ENCODE results near the gene ITPKB.
"Not testable (repeated sequence)": the region's sequence is repeated elsewhere in the genome, so short reads cannot be mapped to it uniquely, and the experiment has no call there.

The ITPKB gene

DNA sequence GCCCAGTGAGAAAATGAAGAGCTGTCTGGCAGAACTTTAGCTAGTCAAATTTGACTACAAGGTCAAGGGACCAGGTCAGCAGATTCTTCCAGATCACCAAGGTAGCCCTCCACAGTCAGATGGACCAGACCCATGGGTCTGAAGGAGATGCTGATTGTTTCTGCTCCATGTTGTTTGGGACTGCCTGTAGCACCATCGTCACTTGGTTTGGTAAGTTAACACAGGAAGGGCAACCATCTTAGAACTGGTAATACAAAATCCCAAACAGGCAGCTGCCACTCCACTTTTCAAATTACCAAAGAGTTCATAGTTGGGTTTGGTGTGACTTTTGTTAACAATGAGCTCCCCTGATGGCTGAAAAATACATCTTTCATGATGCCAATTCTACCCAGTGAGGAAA, 9.0 kb downstream of the ITPKB start:
- no peak for DNase-seq

DNA sequence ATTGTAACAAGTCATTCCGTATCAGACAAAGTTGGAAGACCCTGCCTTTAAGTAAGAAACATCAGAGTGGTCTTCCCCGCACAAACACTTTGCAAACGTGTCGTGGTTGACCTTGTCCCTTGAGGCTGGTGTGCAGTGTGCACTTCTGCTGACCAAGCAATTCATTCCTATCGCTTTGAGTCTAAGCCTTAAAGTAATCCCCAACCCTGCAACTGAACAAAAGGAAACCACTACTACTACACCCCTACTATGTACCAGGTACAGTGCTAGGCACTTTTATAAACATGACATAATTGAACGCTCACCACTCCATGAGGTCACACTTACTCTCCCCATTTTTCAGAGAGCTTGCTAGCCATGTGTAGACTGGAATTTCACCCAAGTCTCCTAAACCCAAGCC, 10.6 kb downstream of the ITPKB start:
- no peak for DNase-seq

DNA sequence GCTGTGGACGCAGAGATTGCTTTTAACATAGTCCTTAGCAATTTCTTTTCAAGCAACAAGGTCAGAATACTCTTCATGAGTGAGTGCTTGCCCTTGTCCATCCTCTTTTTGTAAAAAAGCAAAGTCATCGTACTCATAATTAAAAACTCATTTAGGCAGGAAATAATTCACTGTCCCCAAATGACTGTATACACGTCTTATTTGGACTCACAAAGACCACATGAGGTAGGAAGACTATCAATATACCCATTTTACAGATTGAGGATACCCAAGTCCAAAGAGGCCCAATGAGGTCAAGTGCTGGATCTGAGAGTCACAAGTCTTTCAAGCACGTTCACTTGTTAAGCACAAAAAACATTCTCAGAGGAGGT, 13.2 kb downstream of the ITPKB start:
- DNase-seq: no peak

DNA sequence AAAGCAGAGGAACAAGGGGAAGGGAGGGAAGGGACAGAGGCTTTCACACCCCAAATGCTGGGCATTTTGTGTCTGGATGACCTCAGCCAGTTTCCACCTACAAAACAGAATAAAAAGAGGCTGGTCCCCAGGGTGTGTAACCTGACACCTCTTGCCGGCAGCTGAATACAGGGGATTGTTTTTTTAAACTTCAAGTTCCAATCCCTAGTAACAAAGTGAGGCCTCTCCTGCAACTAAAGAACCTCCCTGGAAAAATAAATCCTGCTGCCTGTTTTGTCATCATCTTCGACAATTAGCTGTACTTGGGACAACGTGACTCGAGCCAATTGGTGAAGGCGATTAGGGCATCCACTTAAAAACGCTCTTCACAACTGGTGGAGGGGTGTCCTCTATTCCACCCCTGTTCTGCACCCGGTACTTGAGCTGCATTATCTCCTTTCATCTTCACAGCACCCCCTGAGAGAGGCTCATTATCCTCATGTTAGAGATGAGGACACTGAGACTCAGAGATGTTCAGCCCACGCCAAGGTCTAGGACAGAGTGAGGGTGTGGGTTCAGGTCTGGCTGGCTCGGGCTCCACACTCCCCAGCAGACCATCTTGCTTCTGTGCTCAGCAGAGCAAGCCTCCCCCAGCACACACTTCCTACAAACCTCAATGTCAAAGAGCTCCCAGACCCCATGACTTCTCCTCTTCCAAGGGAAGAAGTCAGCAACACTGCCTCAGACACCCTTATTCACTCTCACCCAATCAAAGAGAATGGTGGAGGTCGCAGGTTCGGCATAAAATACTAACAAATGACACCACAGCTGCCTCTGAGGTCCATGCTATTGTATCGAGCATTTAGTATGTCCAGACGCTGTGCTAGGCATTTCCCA, 15.2 kb downstream of the ITPKB start:
- no peak for DNase-seq

DNA sequence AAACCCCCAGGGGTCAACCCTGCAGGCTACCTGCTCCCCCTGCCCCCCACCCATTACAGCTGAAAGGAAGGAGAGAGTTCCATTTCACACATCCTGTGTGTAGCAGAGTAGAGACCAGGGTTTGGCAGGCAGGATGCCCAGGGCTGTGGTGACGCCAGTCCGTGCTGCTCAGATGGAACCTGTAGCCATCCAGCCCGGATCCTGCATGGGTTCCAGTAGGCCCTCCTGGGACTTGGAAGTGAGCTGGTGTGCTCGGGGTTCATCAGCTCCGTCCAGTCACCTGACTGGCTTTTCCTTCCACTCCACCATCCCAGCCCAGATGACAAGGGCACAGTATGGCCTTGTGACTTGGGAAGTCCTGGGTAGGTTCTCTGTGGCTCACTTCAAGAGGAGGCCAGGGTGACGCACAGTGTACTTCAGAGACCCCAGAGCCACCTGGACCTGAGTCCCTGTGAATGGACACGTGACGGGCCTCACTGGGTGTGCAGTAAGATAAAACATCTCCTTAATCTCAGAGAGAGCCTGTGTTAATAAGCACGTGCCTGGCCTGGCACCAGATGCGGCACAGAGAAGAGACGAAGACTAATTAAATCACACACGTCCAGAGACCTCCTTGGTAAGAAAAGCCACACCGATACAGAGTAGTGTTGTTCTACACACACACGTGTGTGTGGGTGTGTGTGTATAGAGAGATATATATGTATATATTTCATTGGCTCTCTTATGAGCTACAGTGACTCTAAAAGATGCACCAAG, 16.0 kb downstream of the ITPKB start:
- no peak for DNase-seq

DNA sequence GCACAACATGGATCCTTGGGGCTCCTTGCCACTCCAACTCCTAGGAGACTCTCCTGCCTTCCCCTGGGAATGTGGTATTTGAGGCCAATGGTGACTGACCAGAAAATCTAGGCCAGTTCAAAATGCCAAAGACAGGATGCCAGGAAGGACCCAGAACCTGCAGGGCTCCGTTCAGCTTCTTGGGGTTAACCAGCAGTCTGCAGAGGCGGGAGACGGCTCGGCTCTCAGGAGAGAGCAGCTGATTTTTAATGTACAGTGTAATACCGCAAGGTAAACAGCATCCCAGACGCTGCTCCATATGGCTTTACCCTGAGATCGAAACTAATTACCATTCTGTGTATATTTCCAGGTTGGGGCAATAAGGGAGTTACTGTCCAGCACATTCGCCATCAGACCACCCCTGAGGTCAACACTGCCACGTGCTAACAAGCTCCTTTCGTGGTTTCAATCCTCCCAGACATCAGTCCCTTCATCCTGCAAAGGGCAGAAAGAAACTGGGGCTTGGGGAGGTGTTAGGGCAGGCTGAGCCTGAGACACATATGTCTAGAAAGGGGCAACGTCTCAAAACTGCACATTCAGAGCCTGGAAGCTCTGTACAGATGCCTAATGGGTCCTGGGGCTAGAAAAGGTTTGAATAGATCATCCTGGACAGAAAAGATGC, 16.7 kb downstream of the ITPKB start:
- no peak for DNase-seq

DNA sequence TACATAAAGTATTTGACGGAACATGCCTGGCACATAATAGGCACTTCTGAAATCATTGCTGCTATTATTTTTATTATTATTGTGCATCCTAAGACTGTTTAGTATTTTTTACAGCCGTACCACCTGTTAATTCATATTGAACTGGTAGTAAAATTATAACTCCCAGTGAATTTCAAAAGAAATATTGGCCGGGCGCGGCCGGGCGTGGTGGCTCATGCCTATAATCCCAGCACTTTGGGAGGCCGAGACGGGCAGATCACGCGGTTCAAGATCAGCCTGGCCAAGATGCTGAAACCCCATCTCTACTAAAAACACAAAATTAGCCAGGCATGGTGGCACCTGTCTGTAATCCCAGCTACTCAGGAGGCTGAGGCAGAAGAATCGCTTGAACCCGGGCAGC, 18.5 kb downstream of the ITPKB start:
- DNase-seq: not testable (repeated sequence)

DNA sequence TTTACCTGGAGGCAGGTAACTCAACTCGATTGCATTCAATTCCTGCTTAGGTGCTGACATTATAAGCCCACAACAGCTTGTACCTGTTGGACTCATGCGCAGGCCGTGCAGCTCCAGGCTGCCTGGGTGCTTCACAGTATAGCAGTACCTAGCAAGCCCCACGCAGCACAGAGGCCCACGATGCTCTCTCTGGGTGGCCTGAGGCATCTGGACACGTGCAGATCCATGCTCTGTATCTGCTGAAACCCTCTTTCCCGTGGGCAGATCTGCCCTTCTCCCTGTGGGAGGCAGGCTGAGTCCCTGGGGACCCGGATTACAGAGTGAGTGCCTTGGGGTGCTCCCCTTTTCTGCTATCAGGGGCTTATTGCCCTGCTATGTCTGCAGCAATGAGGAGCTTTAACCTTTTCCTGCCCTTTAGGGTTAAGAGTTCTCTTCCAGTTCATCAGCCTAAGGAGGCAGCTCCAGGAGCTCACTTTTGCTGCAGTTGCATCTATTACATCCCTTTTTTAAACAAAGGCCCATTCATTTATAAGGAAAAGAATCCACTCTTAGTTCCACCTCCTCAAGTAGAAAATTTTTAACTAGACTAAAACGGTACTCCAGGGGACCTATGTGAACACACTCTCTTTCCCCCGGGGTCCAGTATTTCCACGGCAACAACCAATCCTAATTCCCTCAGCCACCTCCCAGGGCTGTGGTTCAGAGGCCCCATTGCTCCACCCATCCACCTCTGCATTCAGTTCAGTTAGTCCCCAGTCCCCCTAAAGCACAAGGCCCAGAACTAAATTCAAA, 19.3 kb downstream of the ITPKB start:
- DNase-seq: peak in 1 of 4 experiments; percentile 20

DNA sequence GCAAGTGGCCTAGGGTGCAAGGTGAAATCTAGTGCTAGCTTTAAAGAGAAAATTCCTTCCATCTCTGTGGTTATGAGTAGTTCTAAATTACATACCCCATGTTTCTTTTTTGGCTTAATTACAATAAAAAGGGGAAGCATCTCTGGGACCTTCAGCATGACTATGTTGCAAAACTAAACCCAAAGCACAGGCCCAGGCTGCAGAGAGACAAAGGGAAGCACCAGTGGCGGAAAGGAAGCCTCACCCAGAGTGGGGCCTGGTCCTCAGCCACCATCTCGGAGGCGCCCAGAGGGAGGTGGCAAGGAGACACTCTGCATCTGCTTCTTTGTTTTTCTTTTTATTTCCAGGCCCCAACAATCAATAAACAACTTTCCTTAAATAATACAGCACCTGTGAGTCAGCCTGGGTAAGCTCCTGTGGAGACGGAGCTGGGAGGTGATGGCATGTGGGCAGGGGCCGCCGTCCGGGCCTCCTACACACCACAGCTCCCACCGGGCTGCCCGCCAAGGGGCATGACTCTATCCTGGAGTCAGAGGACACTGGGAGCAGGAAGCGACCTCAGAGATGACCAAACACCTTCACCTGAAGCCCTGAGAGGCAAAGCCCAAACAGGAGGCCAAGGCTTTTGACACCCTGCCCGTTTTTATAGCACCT, 21.7 kb downstream of the ITPKB start:
- peak; percentile 74 to 90 (median 88) for DNase-seq

DNA sequence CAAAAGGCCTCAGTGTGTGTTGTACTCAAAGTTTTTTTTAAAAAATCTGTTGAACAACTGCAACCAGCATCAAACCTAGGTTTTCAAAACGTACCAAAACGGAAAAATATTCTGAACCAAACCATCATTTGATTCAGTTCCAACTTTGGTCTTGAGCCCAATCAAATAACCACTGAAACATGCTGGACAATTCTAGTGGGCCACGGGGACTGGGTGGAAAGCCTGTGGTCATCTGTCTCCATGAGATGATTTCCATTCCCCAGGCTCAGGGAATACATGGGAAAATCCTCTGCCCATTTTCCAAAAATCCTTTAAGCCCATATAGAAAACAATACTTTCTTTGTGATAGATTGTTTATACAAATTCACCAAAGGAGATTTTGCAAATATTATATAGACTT, 22.5 kb downstream of the ITPKB start:
- no peak for DNase-seq

DNA sequence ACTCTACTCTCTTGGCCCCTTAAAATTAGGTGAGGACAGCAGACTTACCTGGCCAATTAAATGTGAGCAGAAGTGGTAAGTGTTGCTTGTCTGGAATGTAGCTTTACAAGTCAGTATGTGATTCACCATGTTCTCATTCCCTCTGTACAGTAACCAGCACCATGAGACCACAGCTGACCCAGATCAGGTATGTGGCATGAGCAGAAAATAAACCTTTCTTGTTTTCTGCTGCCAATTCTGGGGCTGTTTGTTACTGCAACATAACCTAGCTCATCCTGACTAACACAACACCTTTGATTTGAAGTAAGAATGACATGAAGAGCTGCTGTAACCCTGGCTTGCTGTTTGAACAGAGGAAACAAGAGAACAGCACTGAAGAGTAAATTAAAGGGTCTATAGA, 24.9 kb downstream of the ITPKB start:
- DNase-seq: no peak

DNA sequence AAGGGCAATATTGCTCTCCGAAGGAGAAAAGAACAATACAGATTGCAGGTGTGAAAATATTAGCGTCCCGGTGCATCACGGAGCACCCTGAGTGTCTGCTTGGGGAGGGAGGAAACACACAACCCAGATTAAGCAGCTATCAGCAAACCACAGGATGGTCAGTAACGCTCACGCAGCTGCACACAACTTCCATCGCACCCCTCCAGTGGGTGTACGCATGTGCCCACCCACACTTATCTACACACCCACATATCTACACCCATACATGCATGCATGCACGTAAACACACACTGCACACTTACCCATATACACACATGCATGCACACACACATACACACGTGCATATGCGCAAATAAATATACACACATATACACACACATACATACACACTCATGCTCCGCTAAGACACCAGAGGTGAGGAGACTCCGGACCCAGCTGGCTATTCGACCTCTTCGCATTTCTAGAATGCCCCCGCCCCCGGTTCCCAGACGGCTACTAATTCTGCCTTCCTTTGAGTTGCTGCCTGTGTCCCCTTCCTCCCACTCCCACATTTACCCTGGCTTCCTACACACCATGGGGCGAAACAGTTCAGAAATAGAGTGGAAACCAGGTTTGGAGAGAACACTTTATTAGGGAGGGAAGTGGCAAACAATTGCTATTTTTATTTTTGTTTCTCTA, 26.2 kb downstream of the ITPKB start:
- DNase-seq: peak in 1 of 4 experiments; percentile 45

DNA sequence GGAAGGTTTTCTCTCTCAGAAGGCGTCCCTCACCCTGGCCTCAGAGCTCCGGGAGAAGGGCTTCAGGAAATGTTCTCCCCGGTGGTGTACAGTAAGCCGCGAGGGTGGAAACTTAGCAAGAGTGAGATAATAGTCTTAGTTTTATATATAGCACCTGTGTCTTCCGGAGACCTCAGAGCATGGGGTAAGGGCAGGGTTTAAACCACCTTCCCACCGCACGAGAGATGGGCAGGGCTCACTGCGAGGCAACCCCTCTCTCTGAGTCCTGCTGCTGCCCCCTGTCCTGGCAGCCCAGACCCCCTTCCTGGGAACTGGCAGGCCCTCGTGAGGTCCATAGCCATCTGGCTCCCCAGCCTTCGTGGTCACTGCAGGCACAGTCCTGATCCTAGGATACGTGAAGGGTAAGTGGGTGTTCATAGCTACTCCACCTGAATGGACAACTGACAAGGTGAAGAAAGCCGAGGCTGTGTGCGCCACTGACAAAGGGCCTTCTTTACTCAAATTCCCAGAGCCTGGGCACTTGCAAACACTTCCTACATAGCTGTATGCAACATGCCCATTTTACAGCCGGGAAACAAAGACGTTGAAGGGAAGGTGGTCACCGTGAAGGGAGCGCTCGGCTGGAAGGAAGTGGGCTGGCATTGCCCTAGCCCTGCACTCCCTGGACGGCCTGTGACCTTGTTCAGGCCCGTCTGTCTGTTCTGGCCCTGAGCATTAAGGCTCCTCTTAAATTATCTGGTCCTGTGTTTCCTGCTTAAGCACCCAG, 26.9 kb downstream of the ITPKB start:
- no peak for DNase-seq

DNA sequence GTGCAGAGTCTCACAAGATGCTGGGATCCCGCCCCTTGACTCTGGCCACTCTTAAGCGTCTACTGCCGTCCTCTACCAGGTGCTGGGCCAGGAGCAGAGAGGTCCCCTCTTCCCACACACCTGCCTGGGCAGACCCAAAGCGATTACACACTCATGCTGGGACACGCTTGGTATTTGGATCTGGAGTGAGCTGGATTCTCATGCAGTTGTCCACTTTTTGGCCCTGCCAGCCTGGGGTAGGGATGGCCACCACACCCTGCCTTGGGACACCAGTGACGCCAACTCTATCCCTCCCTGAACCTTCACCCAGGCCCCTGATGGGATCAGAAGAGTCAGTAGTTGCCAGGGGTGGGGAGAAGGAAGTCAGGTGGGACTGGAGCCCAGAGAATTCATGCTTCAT, 28.6 kb downstream of the ITPKB start:
- no peak for DNase-seq

DNA sequence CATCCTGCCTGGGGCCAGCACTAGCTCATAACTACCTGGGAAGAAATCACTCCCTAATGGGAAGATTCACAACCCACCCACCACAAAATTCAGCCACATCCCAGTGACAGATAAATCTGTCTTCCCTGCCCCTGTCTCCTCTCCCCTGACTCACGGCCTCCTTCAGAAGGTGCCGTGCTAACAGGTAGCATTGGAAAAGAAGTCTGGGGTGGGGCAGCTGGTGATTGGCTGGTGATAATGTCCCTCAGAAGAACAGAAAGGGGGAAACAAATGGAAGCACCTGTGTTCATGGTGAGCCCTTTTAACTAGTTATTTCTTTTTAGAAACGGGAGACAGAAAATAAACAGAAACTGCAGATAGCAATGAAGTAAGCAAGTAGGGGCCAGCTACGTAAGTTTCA, 29.1 kb downstream of the ITPKB start:
- DNase-seq: no peak

DNA sequence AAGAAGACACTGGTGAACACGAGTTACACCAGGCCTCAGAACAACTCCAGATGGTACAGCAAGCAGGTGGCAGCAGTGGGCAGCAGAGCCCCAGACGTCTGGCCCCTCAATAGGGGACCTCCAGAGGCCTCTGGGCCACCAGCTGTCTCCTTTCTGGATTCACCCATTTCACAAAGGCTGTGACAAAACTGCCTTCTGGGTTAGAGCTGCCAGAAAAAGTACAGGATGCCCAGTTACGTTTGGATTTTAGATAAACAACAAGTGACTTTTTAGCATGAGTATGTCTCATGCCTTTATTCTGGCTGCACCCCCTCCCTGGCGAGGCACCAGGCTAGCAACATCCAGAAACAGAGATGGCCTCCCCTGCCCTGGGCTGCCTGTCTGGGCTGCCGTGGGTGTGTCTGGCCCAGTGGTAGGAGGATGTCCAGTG, 30.1 kb downstream of the ITPKB start:
- peak in 1 of 4 experiments; percentile 34 for DNase-seq

DNA sequence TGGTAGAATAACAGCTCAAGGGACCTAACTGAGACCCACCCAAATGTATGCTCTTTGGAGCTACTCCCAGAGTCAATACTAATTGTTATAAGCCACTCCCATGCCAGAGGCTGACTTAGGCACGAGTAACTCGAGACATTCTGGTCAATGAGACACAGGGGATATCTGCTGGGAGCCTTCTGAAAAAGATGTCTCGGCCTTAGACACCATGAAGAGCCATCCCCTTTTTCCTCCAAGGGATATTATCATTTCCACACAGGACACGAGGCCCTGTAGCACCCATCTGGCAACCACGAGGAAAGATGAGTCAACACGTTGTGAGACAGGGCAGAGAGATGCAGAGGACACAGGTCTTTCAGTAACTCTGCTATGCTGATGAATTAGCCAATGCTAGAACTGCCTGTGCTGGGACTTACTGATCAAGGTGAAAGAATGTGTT, 30.7 kb downstream of the ITPKB start:
- peak; percentile 74 to 88 (median 80) for DNase-seq

DNA sequence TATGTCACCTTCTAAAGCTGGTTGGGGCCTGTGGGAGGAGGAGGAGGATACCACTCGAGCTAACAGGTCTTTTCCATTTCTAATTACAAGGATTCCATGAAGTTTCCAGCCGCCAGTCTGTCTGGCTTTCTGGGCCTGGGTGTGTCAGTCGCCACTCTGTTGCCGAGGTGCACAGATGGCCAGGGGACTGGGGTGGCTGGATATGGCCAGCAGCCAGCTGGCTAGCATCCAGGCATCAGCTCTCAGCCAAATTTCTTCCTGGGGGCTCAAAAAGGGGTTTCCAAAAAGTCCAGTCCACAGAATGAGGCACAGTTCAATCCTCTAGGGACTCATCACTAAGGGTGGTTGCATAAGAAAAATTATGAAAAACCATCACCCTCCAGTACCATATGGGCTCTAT, 32.4 kb downstream of the ITPKB start:
- no peak for DNase-seq

DNA sequence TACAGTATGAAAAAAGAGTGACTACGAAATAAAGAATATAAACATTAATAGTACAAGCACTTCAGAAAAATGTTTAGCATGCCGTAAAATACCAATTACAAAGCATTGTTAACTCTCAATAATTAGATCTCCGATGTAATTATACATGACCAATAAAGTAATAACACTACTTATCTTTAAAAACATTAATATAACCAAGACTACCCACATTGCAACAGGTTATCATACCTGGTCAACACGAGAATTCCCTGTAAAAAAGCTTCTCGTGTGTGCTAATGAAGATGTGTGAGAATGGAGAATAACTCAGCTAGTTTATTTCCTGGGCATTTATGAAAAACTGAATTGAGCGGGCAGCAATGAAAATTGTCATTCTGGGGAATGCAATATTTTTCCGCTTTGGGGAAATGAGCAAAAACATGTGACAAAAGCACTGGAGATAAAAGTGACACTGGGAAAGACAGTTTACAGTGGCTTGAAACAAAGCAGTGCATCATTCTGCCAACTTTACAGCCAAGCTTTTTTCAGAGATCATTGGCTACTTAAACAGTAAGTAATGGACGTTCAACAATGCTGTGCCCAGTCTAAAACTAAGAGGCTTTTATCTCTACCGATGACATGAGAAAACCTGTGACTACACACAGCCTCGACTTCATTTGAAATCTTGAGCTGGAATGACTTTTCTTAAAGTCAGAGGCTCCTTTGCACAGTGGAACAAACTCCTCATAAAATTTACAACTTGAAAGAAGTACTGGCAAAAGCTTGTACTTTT, 34.7 kb downstream of the ITPKB start:
- DNase-seq: no peak
